Loucy (cell line): ENCODE results near the gene FRMD4A.

ENCODE experiments used
- EZH2phosphoT487 ChIP-seq: fragments of 200-600 bp; IDR thresholded peaks from 2 replicates; pipeline ENCODE4 v1.6.1; 2018; ENCODE audit warnings: antibody characterized with exemption, mild to moderate bottlenecking, moderate library complexity, borderline replicate concordance
- TF ChIP-seq, protein P1 (sequence below): fragments of 200-600 bp; sonication (generic); conservative IDR thresholded peaks from 2 replicates; pipeline ENCODE4 v1.5.1; 2014; ENCODE audit warnings: mild to moderate bottlenecking, antibody characterized with exemption, low read length

DNA sequence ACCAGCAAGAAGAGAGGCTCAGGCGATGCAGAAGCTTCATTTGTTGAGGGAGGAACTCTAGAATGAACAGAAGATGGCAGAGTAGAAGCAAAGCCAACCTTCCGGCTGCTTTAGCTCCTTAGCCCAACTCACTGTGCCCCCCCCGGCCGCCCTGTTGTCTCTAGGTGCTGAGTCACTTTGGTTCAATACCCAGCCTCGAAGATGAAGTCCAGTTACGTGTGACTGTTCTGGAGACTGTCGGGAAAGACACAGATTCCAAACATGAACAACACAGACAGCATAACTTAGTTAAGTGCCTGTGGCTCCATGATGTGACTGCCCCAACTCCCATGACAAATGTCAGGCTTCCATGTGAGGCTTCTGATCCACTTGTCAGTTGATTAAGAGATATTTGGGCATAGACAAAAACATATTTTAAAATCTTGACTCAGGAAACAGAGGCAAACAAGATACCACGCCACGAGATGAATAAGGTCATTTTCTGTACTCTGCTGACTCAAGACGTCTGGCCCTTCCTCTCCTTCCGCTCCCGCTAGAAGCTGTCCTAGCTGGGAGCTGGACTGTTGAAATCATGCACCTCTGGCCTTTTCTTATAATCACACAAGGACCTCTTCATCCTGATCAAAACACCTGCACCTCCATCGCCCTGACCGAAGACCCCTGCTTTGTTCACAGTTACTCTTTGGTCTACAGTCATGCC, 199.3 kb downstream of the FRMD4A start:
- TF ChIP-seq, protein P1, sequence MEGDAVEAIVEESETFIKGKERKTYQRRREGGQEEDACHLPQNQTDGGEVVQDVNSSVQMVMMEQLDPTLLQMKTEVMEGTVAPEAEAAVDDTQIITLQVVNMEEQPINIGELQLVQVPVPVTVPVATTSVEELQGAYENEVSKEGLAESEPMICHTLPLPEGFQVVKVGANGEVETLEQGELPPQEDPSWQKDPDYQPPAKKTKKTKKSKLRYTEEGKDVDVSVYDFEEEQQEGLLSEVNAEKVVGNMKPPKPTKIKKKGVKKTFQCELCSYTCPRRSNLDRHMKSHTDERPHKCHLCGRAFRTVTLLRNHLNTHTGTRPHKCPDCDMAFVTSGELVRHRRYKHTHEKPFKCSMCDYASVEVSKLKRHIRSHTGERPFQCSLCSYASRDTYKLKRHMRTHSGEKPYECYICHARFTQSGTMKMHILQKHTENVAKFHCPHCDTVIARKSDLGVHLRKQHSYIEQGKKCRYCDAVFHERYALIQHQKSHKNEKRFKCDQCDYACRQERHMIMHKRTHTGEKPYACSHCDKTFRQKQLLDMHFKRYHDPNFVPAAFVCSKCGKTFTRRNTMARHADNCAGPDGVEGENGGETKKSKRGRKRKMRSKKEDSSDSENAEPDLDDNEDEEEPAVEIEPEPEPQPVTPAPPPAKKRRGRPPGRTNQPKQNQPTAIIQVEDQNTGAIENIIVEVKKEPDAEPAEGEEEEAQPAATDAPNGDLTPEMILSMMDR, result no peak
- no peak for TF ChIP-seq EZH2phosphoT487
